Measurements from ENCODE around the gene CNTNAP5.

The CNTNAP5 gene

GRCh38 chr2:124875627-124876244, 850.6 kb downstream of the CNTNAP5 start:
- DNase-seq (ENCODE audit: low spot score in 2 of 2): no peak
- Mint-ChIP-seq H3K27ac (no peak overlapping the region), H3K9me3 (peaks cover 3% of the 10 kb centered on the region), H3K27me3 (no peaks in the 10 kb centered on the region), H3K4me3 (no peak overlapping the region), H3K36me3 (no peaks in the 10 kb centered on the region), H3K4me1 (no peaks in the 10 kb centered on the region)
- ATAC-seq (ENCODE audit: low read depth): no peak

- ATAC-seq (ENCODE audit: low read depth): no peak
- Mint-ChIP-seq H3K27ac (no peak overlapping the region), H3K4me1 (no peaks in the 10 kb centered on the region), H3K27me3 (no peaks in the 10 kb centered on the region), H3K9me3 (peaks cover 4% of the 10 kb centered on the region), H3K36me3 (no peaks in the 10 kb centered on the region), H3K4me3 (no peak overlapping the region)
- no peak for DNase-seq (ENCODE audit: low spot score in 2 of 2)
Observed at GRCh38 chr2:124877141-124877577, 852.1 kb downstream of the CNTNAP5 start.

- DNase-seq (ENCODE audit: low spot score in 2 of 2): no peak
- Mint-ChIP-seq H3K27me3 (no peaks in the 10 kb centered on the region), H3K4me3 (no peak overlapping the region), H3K27ac (no peak overlapping the region), H3K4me1 (no peaks in the 10 kb centered on the region), H3K9me3 (peaks cover 5% of the 10 kb centered on the region), H3K36me3 (no peaks in the 10 kb centered on the region)
- ATAC-seq (ENCODE audit: low read depth): no peak
Observed at GRCh38 chr2:124879640-124880039, 854.6 kb downstream of the CNTNAP5 start.

- Mint-ChIP-seq H3K27me3 (no peaks in the 10 kb centered on the region), H3K4me3 (no peak overlapping the region)
Observed at GRCh38 chr2:124880995-124881394, 855.9 kb downstream of the CNTNAP5 start.

GRCh38 chr2:124882423-124882822, 857.3 kb downstream of the CNTNAP5 start:
- Mint-ChIP-seq H3K36me3 (no peaks in the 10 kb centered on the region), H3K27me3 (no peaks in the 10 kb centered on the region), H3K9me3 (peaks cover 5% of the 10 kb centered on the region), H3K4me1 (no peaks in the 10 kb centered on the region), H3K27ac (no peak overlapping the region), H3K4me3 (no peak overlapping the region)
- no peak for ATAC-seq (ENCODE audit: low read depth)
- no peak for DNase-seq (ENCODE audit: low spot score in 2 of 2)

More at GRCh38 chr2:124880995-124881394, 855.9 kb downstream of the CNTNAP5 start:
- Mint-ChIP-seq H3K4me1 (no peaks in the 10 kb centered on the region), H3K27ac (no peak overlapping the region), H3K36me3 (no peaks in the 10 kb centered on the region), H3K9me3 (peaks cover 5% of the 10 kb centered on the region)
- ATAC-seq (ENCODE audit: low read depth) (no peak), DNase-seq (ENCODE audit: low spot score in 2 of 2) (no peak)

- H3K36me3 Mint-ChIP-seq: no peaks in the 10 kb centered on the region
- DNase-seq (ENCODE audit: low spot score in 2 of 2): no peak
- no peak overlapping the region for H3K27ac Mint-ChIP-seq
- ATAC-seq (ENCODE audit: low read depth): no peak
- H3K4me1 Mint-ChIP-seq: no peaks in the 10 kb centered on the region
- no peaks in the 10 kb centered on the region for H3K27me3 Mint-ChIP-seq
- peaks cover 5% of the 10 kb centered on the region for H3K9me3 Mint-ChIP-seq
- H3K4me3 Mint-ChIP-seq: no peak overlapping the region
Observed at GRCh38 chr2:124883595-124883994, 858.5 kb downstream of the CNTNAP5 start.

GRCh38 chr2:124884315-124884714, 859.2 kb downstream of the CNTNAP5 start:
- H3K36me3 Mint-ChIP-seq: no peaks in the 10 kb centered on the region
- ATAC-seq (ENCODE audit: low read depth) (no peak), DNase-seq (ENCODE audit: low spot score in 2 of 2) (no peak)
- no peak overlapping the region for H3K4me3 Mint-ChIP-seq
- peaks cover 5% of the 10 kb centered on the region for H3K9me3 Mint-ChIP-seq
- no peaks in the 10 kb centered on the region for H3K4me1 Mint-ChIP-seq
- H3K27me3 Mint-ChIP-seq: no peaks in the 10 kb centered on the region
- no peak overlapping the region for H3K27ac Mint-ChIP-seq

- no peak for DNase-seq (ENCODE audit: low spot score in 2 of 2)
- Mint-ChIP-seq H3K4me1 (no peaks in the 10 kb centered on the region), H3K4me3 (no peak overlapping the region), H3K36me3 (no peaks in the 10 kb centered on the region), H3K9me3 (peaks cover 3% of the 10 kb centered on the region), H3K27me3 (no peaks in the 10 kb centered on the region), H3K27ac (no peak overlapping the region)
- ATAC-seq (ENCODE audit: low read depth): no peak
Observed at GRCh38 chr2:124886216-124886615, 861.1 kb downstream of the CNTNAP5 start.

GRCh38 chr2:124887466-124887865, 862.4 kb downstream of the CNTNAP5 start:
- Mint-ChIP-seq H3K4me3 (no peak overlapping the region), H3K9me3 (peaks cover 3% of the 10 kb centered on the region), H3K27ac (no peak overlapping the region), H3K36me3 (no peaks in the 10 kb centered on the region), H3K27me3 (no peaks in the 10 kb centered on the region), H3K4me1 (no peaks in the 10 kb centered on the region)
- no peak for DNase-seq (ENCODE audit: low spot score in 2 of 2)
- ATAC-seq (ENCODE audit: low read depth): no peak

GRCh38 chr2:124888431-124888830, 863.3 kb downstream of the CNTNAP5 start:
- H3K27me3 Mint-ChIP-seq: no peaks in the 10 kb centered on the region
- ATAC-seq (ENCODE audit: low read depth) (no peak), DNase-seq (ENCODE audit: low spot score in 2 of 2) (no peak)
- H3K27ac Mint-ChIP-seq: no peak overlapping the region
- H3K4me1 Mint-ChIP-seq: no peaks in the 10 kb centered on the region
- no peaks in the 10 kb centered on the region for H3K36me3 Mint-ChIP-seq
- H3K4me3 Mint-ChIP-seq: no peak overlapping the region
- peaks cover 2% of the 10 kb centered on the region for H3K9me3 Mint-ChIP-seq

GRCh38 chr2:124894199-124894598, 869.1 kb downstream of the CNTNAP5 start:
- no peaks in the 10 kb centered on the region for H3K27me3 Mint-ChIP-seq
- H3K4me1 Mint-ChIP-seq: no peaks in the 10 kb centered on the region
- no peak for ATAC-seq (ENCODE audit: low read depth)
- H3K4me3 Mint-ChIP-seq: no peak overlapping the region
- H3K36me3 Mint-ChIP-seq: no peaks in the 10 kb centered on the region
- H3K27ac Mint-ChIP-seq: no peak overlapping the region
- DNase-seq (ENCODE audit: low spot score in 2 of 2): no peak
- H3K9me3 Mint-ChIP-seq: no peaks in the 10 kb centered on the region

GRCh38 chr2:124898827-124899226, 873.7 kb downstream of the CNTNAP5 start:
- H3K27ac Mint-ChIP-seq: no peak overlapping the region
- peaks cover 1% of the 10 kb centered on the region for H3K9me3 Mint-ChIP-seq
- ATAC-seq (ENCODE audit: low read depth): no peak
- H3K4me1 Mint-ChIP-seq: no peaks in the 10 kb centered on the region
- no peak for DNase-seq (ENCODE audit: low spot score in 2 of 2)
- no peak overlapping the region for H3K4me3 Mint-ChIP-seq
- H3K36me3 Mint-ChIP-seq: no peaks in the 10 kb centered on the region
- H3K27me3 Mint-ChIP-seq: no peaks in the 10 kb centered on the region

GRCh38 chr2:124908411-124908810, 883.3 kb downstream of the CNTNAP5 start:
- H3K4me3 Mint-ChIP-seq: no peak overlapping the region
- H3K9me3 Mint-ChIP-seq: peaks cover 1% of the 10 kb centered on the region
- ATAC-seq (ENCODE audit: low read depth) (no peak), DNase-seq (ENCODE audit: low spot score in 2 of 2) (no peak)
- H3K27me3 Mint-ChIP-seq: no peaks in the 10 kb centered on the region
- no peaks in the 10 kb centered on the region for H3K4me1 Mint-ChIP-seq
- no peak overlapping the region for H3K27ac Mint-ChIP-seq
- H3K36me3 Mint-ChIP-seq: no peaks in the 10 kb centered on the region

GRCh38 chr2:124911560-124911959, 886.5 kb downstream of the CNTNAP5 start:
- H3K4me1 Mint-ChIP-seq: no peaks in the 10 kb centered on the region
- DNase-seq (ENCODE audit: low spot score in 2 of 2): no peak

GRCh38 chr2:124913868-124914267, 888.8 kb downstream of the CNTNAP5 start:
- no peaks in the 10 kb centered on the region for H3K4me1 Mint-ChIP-seq
- peaks cover 3% of the 10 kb centered on the region for H3K9me3 Mint-ChIP-seq
- no peak for DNase-seq (ENCODE audit: low spot score in 2 of 2)
- H3K27me3 Mint-ChIP-seq: no peaks in the 10 kb centered on the region
- no peak overlapping the region for H3K4me3 Mint-ChIP-seq
- no peak for ATAC-seq (ENCODE audit: low read depth)
- H3K36me3 Mint-ChIP-seq: no peaks in the 10 kb centered on the region
- H3K27ac Mint-ChIP-seq: no peak overlapping the region

More at GRCh38 chr2:124911560-124911959, 886.5 kb downstream of the CNTNAP5 start:
- Mint-ChIP-seq H3K36me3 (no peaks in the 10 kb centered on the region), H3K27me3 (no peaks in the 10 kb centered on the region), H3K27ac (no peak overlapping the region), H3K4me3 (no peak overlapping the region), H3K9me3 (peaks cover 1% of the 10 kb centered on the region)
- no peak for ATAC-seq (ENCODE audit: low read depth)

Data from memory B cell (primary cell).